Stimulated activated naive CD8-positive, alpha-beta T cell treated with anti-CD3 and anti-CD28 coated beads, Interleukin-15, Interleukin-2, amounts not matched to agents 100 ng/mL and 50 ng/mL, for 24 hours (primary cell): ENCODE results near the gene TRIM9.

Source experiments
- H3K27ac Mint-ChIP-seq: one replicate; pipeline ENCODE4 v1.8.0; 2021; ENCODE audit warnings: mild to moderate bottlenecking, mixed read lengths
- H3K27me3 Mint-ChIP-seq: one replicate; pipeline ENCODE4 v1.8.0; 2021; ENCODE audit warnings: mixed read lengths
- H3K36me3 Mint-ChIP-seq: one replicate; pipeline ENCODE4 v1.8.0; 2021; ENCODE audit warnings: low read depth, mixed read lengths
- H3K4me1 Mint-ChIP-seq: one replicate; pipeline ENCODE4 v1.8.0; 2021; ENCODE audit warnings: low read depth, mixed read lengths
- H3K4me3 Mint-ChIP-seq: one replicate; pipeline ENCODE4 v1.8.0; 2021; ENCODE audit warnings: mild to moderate bottlenecking, mixed read lengths
- H3K9me3 Mint-ChIP-seq: one replicate; pipeline ENCODE4 v1.8.0; 2021; ENCODE audit warnings: mixed read lengths

TRIM9 gene

GRCh38 chr14:51107801-51108200, 12.9 kb upstream of the TRIM9 start:
- no peak overlapping the region for H3K27ac Mint-ChIP-seq
- no peaks in the 10 kb centered on the region for H3K4me1 Mint-ChIP-seq
- H3K9me3 Mint-ChIP-seq: no peaks in the 10 kb centered on the region
- H3K36me3 Mint-ChIP-seq: no peaks in the 10 kb centered on the region
- no peak overlapping the region for H3K4me3 Mint-ChIP-seq
- peaks cover 22% of the 10 kb centered on the region for H3K27me3 Mint-ChIP-seq

- H3K27ac Mint-ChIP-seq: no peak overlapping the region
- H3K9me3 Mint-ChIP-seq: no peaks in the 10 kb centered on the region
- H3K36me3 Mint-ChIP-seq: no peaks in the 10 kb centered on the region
- no peaks in the 10 kb centered on the region for H3K4me1 Mint-ChIP-seq
- peaks cover 27% of the 10 kb centered on the region for H3K27me3 Mint-ChIP-seq
- H3K4me3 Mint-ChIP-seq: no peak overlapping the region
These were observed 9.6 kb upstream of the TRIM9 start for GRCh38 chr14:51104467-51104866.

GRCh38 chr14:51097287-51097686, 2.4 kb upstream of the TRIM9 start:
- H3K4me1 Mint-ChIP-seq: peaks cover 26% of the 10 kb centered on the region
- peaks cover 36% of the 10 kb centered on the region for H3K27me3 Mint-ChIP-seq
- H3K27ac Mint-ChIP-seq: no peak overlapping the region
- no peaks in the 10 kb centered on the region for H3K36me3 Mint-ChIP-seq
- H3K4me3 Mint-ChIP-seq: no peak overlapping the region
- H3K9me3 Mint-ChIP-seq: no peaks in the 10 kb centered on the region

GRCh38 chr14:51096870-51097269, 2.0 kb upstream of the TRIM9 start:
- Mint-ChIP-seq H3K4me3 (no peak overlapping the region), H3K27ac (no peak overlapping the region), H3K27me3 (peaks cover 37% of the 10 kb centered on the region), H3K9me3 (no peaks in the 10 kb centered on the region), H3K36me3 (no peaks in the 10 kb centered on the region), H3K4me1 (peaks cover 26% of the 10 kb centered on the region)

- H3K27ac Mint-ChIP-seq: peak overlapping the region; percentile 86
- H3K4me3 Mint-ChIP-seq: peak overlapping the region; percentile 87
- H3K36me3 Mint-ChIP-seq: no peaks in the 10 kb centered on the region
- peaks cover 37% of the 10 kb centered on the region for H3K27me3 Mint-ChIP-seq
- no peaks in the 10 kb centered on the region for H3K9me3 Mint-ChIP-seq
- peaks cover 26% of the 10 kb centered on the region for H3K4me1 Mint-ChIP-seq
These were observed 1.2 kb upstream of the TRIM9 start for GRCh38 chr14:51095854-51096823.

GRCh38 chr14:51094282-51094821, 553 bp downstream of the TRIM9 start:
- Mint-ChIP-seq H3K9me3 (no peaks in the 10 kb centered on the region), H3K4me1 (peaks cover 26% of the 10 kb centered on the region), H3K36me3 (no peaks in the 10 kb centered on the region), H3K27me3 (peaks cover 26% of the 10 kb centered on the region), H3K27ac (peak overlapping the region; percentile 82), H3K4me3 (peak overlapping the region; percentile 87)

GRCh38 chr14:51093371-51094281, 1.3 kb downstream of the TRIM9 start:
- Mint-ChIP-seq H3K27ac (peak overlapping the region; percentile 52), H3K9me3 (no peaks in the 10 kb centered on the region), H3K4me1 (peaks cover 26% of the 10 kb centered on the region), H3K36me3 (no peaks in the 10 kb centered on the region), H3K27me3 (peaks cover 26% of the 10 kb centered on the region), H3K4me3 (peak overlapping the region; percentile 87)

GRCh38 chr14:51092965-51093364, 1.9 kb downstream of the TRIM9 start:
- Mint-ChIP-seq H3K4me3 (peak overlapping the region; percentile 87), H3K9me3 (no peaks in the 10 kb centered on the region), H3K4me1 (peaks cover 26% of the 10 kb centered on the region), H3K27me3 (peaks cover 26% of the 10 kb centered on the region), H3K36me3 (no peaks in the 10 kb centered on the region), H3K27ac (no peak overlapping the region)

GRCh38 chr14:51089278-51089677, 5.6 kb downstream of the TRIM9 start:
- Mint-ChIP-seq H3K27ac (no peak overlapping the region), H3K36me3 (no peaks in the 10 kb centered on the region), H3K27me3 (peaks cover 14% of the 10 kb centered on the region), H3K4me1 (peaks cover 13% of the 10 kb centered on the region), H3K4me3 (no peak overlapping the region), H3K9me3 (no peaks in the 10 kb centered on the region)

- no peaks in the 10 kb centered on the region for H3K9me3 Mint-ChIP-seq
- peaks cover 4% of the 10 kb centered on the region for H3K27me3 Mint-ChIP-seq
- H3K4me3 Mint-ChIP-seq: no peak overlapping the region
- H3K36me3 Mint-ChIP-seq: no peaks in the 10 kb centered on the region
- no peak overlapping the region for H3K27ac Mint-ChIP-seq
- H3K4me1 Mint-ChIP-seq: no peaks in the 10 kb centered on the region
These were observed 7.9 kb downstream of the TRIM9 start for GRCh38 chr14:51087031-51087441.

- H3K27me3 Mint-ChIP-seq: peaks cover 4% of the 10 kb centered on the region
- no peaks in the 10 kb centered on the region for H3K36me3 Mint-ChIP-seq
- no peak overlapping the region for H3K4me3 Mint-ChIP-seq
- H3K4me1 Mint-ChIP-seq: no peaks in the 10 kb centered on the region
- no peaks in the 10 kb centered on the region for H3K9me3 Mint-ChIP-seq
- no peak overlapping the region for H3K27ac Mint-ChIP-seq
These were observed 8.9 kb downstream of the TRIM9 start for GRCh38 chr14:51086044-51086443.

GRCh38 chr14:51084962-51085361, 9.9 kb downstream of the TRIM9 start:
- Mint-ChIP-seq H3K9me3 (no peaks in the 10 kb centered on the region), H3K36me3 (no peaks in the 10 kb centered on the region), H3K4me1 (no peaks in the 10 kb centered on the region), H3K4me3 (no peak overlapping the region), H3K27me3 (peaks cover 4% of the 10 kb centered on the region), H3K27ac (no peak overlapping the region)

GRCh38 chr14:51084507-51084906, 10.4 kb downstream of the TRIM9 start:
- Mint-ChIP-seq H3K36me3 (no peaks in the 10 kb centered on the region), H3K4me3 (no peak overlapping the region), H3K27me3 (peaks cover 4% of the 10 kb centered on the region), H3K4me1 (no peaks in the 10 kb centered on the region), H3K27ac (no peak overlapping the region), H3K9me3 (no peaks in the 10 kb centered on the region)

- H3K27ac Mint-ChIP-seq: peak overlapping the region; percentile 57
- H3K9me3 Mint-ChIP-seq: no peaks in the 10 kb centered on the region
- H3K4me1 Mint-ChIP-seq: no peaks in the 10 kb centered on the region
These were observed 12.6 kb downstream of the TRIM9 start for GRCh38 chr14:51082349-51082748.

GRCh38 chr14:51081712-51082111, 13.2 kb downstream of the TRIM9 start:
- H3K4me3 Mint-ChIP-seq: no peak overlapping the region
- H3K9me3 Mint-ChIP-seq: no peaks in the 10 kb centered on the region
- H3K27ac Mint-ChIP-seq: no peak overlapping the region

More at GRCh38 chr14:51082349-51082748, 12.6 kb downstream of the TRIM9 start:
- Mint-ChIP-seq H3K36me3 (no peaks in the 10 kb centered on the region), H3K27me3 (peaks cover 4% of the 10 kb centered on the region), H3K4me3 (no peak overlapping the region)

More at GRCh38 chr14:51081712-51082111, 13.2 kb downstream of the TRIM9 start:
- Mint-ChIP-seq H3K27me3 (peaks cover 4% of the 10 kb centered on the region), H3K36me3 (no peaks in the 10 kb centered on the region), H3K4me1 (no peaks in the 10 kb centered on the region)
